ENCODE data around the gene COPB1. TPM values are rescaled to one million over a fixed set of nuclear protein-coding genes. Genes with fewer than 3 reads are reported as not detected.
A peak's percentile ranks its signal among the peaks of the same experiment; 100 is the strongest.

COPB1 gene
- total and polyA plus RNA-seq, 9 of the 15 experiments (the other 6 are each of a cell fraction or from before 2014, with no cell fraction given) = 64.7 to 188 (median 91.6) TPM

DNA sequence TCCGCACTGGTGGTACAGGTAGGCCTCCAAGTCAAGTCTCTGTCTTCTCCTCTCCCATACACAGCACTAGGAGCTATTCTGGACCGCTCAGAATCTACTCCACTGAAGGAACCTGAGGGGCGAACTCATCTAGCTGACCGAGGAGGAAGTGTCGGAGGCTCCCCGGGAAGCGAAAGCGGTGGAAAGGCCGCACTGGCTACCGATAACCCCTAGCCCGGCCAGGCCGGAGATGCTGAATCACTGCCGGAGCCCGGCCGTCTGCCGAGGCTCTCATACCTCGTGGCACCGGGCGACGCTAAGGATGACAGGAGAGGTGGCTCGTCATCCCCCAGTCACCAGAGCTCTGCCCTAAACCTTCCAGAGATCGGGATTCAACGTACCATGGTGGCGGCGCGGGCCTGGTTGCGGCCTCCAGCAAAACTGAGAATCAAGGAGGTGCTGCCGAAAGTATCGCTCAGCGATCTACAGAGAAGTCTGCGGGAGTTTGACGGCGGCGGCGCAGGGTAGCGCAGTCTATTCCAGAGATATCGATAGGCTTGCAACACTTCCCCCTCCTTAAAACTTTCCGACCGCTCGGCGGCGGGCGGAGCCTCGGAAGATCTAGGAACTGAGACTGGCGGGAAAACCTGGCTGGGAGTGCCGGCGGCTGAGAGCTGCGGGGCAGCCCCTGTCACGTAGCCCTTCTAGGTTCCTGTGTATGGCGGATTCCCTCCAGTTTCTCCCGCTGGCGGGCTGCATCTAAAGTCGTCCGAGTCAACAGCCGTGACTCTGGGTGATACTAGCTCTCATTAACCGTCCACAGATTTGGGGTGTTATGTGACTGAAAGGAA lies 20.5 kb upstream of the COPB1 start, which contains the start of gene PSMA1 (continued):
- 0 out of 2 replicates have a peak, but pooled peaks have one; percentile 35 for TF ChIP-seq SMAD3 (CRISPR knock-in tag; conservative IDR thresholded peaks at IDR 0.05)
- TF ChIP-seq CBX1 (IDR thresholded peaks at IDR 0.05; ENCODE audit: low read depth) = peak; percentile 70; the same call in 1 of the 2 replicates
- no peak for TF ChIP-seq SAFB (IDR thresholded peaks at IDR 0.05; ENCODE audit: borderline replicate concordance, low read depth, low read length)
- TF ChIP-seq ILF3 (IDR thresholded peaks at IDR 0.05; ENCODE audit: borderline replicate concordance) = no peak
- TF ChIP-seq MYNN (IDR thresholded peaks at IDR 0.05) = no peak
- TF ChIP-seq MYNN (CRISPR knock-in tag; IDR thresholded peaks at IDR 0.05) = no peak
- TF ChIP-seq ZNF75A (CRISPR knock-in tag; IDR thresholded peaks at IDR 0.05) = no peak
- TF ChIP-seq ZNF778 (CRISPR knock-in tag; IDR thresholded peaks at IDR 0.05) = no peak
- TF ChIP-seq OTX1 (CRISPR knock-in tag; IDR thresholded peaks at IDR 0.05) = 0 out of 2 replicates have a peak, but pooled peaks have one; percentile 9
- no peak for TF ChIP-seq ZNF384 (IDR thresholded peaks at IDR 0.05; ENCODE audit: low read depth, low read length)
- TF ChIP-seq KDM5B (IDR thresholded peaks at IDR 0.05; ENCODE audit: insufficient replicate concordance, low read depth, low read length) = peak; percentile 78
- no peak for TF ChIP-seq ZNF57 (CRISPR knock-in tag; IDR thresholded peaks at IDR 0.05)
- TF ChIP-seq ZNF174 (CRISPR knock-in tag; IDR thresholded peaks at IDR 0.05) = no peak
- TF ChIP-seq BRD9 (IDR thresholded peaks at IDR 0.05; ENCODE audit: low read depth, partially characterized antibody) = no peak
- TF ChIP-seq PTBP1 (IDR thresholded peaks at IDR 0.05; ENCODE audit: low read depth, low read length) = 0 out of 2 replicates have a peak, but pooled peaks have one; percentile 20
- TF ChIP-seq, protein P1, sequence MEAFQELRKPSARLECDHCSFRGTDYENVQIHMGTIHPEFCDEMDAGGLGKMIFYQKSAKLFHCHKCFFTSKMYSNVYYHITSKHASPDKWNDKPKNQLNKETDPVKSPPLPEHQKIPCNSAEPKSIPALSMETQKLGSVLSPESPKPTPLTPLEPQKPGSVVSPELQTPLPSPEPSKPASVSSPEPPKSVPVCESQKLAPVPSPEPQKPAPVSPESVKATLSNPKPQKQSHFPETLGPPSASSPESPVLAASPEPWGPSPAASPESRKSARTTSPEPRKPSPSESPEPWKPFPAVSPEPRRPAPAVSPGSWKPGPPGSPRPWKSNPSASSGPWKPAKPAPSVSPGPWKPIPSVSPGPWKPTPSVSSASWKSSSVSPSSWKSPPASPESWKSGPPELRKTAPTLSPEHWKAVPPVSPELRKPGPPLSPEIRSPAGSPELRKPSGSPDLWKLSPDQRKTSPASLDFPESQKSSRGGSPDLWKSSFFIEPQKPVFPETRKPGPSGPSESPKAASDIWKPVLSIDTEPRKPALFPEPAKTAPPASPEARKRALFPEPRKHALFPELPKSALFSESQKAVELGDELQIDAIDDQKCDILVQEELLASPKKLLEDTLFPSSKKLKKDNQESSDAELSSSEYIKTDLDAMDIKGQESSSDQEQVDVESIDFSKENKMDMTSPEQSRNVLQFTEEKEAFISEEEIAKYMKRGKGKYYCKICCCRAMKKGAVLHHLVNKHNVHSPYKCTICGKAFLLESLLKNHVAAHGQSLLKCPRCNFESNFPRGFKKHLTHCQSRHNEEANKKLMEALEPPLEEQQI (IDR thresholded peaks at IDR 0.05) = no peak
- TF ChIP-seq EGR1 (conservative IDR thresholded peaks at IDR 0.05) = peak; percentile 40; the same call in 1 of the 2 replicates
- TF ChIP-seq JUN (IDR thresholded peaks at IDR 0.05; ENCODE audit: borderline replicate concordance, low read depth, low read length) = peak; percentile 10; the same call in 1 of the 2 replicates
- TF ChIP-seq JUN (CRISPR knock-in tag; IDR thresholded peaks at IDR 0.05; ENCODE audit: borderline replicate concordance) = no peak
- 0 out of 2 replicates have a peak, but pooled peaks have one; percentile 49 for TF ChIP-seq ZNF263 (CRISPR knock-in tag; IDR thresholded peaks at IDR 0.05; ENCODE audit: borderline replicate concordance)
- TF ChIP-seq, protein P2, sequence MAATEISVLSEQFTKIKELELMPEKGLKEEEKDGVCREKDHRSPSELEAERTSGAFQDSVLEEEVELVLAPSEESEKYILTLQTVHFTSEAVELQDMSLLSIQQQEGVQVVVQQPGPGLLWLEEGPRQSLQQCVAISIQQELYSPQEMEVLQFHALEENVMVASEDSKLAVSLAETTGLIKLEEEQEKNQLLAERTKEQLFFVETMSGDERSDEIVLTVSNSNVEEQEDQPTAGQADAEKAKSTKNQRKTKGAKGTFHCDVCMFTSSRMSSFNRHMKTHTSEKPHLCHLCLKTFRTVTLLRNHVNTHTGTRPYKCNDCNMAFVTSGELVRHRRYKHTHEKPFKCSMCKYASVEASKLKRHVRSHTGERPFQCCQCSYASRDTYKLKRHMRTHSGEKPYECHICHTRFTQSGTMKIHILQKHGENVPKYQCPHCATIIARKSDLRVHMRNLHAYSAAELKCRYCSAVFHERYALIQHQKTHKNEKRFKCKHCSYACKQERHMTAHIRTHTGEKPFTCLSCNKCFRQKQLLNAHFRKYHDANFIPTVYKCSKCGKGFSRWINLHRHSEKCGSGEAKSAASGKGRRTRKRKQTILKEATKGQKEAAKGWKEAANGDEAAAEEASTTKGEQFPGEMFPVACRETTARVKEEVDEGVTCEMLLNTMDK (IDR thresholded peaks at IDR 0.05; ENCODE audit: borderline replicate concordance, insufficient read depth, low read depth, low read length, poor library complexity, severe bottlenecking) = no peak
- no peak for TF ChIP-seq ZNF785 (CRISPR knock-in tag; IDR thresholded peaks at IDR 0.05)
- TF ChIP-seq CEBPB (tag; IDR thresholded peaks at IDR 0.05) = peak; percentile 98
- no peak for TF ChIP-seq ZC3H11A (IDR thresholded peaks at IDR 0.05; ENCODE audit: low read depth, low read length)

All from K562 (cell line).